ENCODE results near the gene DENND1A. TPM values are rescaled to one million over a fixed set of nuclear protein-coding genes. Genes with fewer than 3 reads are reported as not detected.
"Not testable (repeated sequence)": the region's sequence is repeated elsewhere in the genome, so short reads cannot be mapped to it uniquely, and the experiment has no call there.

Gene DENND1A
- polyA plus RNA-seq, 3 donors, result 18.8 to 23.1 (median 20.9) TPM

DNA sequence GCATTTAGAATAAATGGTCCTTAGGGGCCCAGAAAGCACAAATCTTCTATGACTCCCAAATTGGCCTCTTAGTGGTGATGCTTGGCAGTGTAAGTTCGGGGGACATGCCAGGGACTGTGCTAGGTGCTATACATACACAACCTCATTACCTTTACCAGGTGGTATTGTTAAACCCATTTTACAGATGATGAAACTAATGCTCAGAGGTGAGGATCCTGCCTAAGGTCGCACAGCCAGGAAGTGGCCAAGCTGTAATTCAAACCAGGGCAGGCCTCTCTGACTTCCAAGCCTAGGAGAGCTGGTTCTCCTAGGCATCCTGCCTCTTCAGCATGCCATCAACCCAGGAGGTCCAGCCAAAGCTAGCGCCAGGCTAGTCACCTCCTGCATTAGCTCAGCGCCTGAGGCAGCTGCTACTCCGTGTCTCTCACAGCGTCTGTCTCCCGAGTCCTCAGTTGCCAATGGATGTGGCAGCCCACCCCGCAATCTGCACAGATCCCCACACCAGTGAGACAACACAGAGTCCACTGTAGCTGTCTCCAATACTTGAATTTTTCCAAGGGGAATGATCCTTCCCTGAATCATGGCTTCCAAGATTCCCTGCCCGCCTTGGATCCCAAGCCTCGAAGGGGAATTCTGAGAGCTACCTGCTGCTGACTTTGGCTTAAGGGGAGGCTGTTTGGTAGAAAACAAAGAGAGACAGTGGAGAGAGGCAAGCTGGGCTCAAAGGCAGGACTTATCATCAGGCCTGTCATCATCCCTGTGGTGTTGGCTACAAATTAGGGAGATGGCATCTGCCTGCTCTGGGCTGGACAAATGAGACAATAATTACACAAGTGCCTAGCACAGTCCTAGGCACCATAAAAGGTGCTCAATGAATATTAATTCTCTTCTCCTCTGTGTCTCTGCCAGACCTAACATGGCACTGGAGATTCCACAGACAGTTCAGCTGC lies 521.3 kb downstream of the DENND1A start:
- no peak for DNase-seq (ENCODE audit: low read depth in 3 of 3, low spot score in 2 of 3)

GRCh38 chr9:123407217-123407851 lies 522.6 kb downstream of the DENND1A start:
- no peak for DNase-seq (ENCODE audit: low read depth in 3 of 3, low spot score in 2 of 3)

DNA sequence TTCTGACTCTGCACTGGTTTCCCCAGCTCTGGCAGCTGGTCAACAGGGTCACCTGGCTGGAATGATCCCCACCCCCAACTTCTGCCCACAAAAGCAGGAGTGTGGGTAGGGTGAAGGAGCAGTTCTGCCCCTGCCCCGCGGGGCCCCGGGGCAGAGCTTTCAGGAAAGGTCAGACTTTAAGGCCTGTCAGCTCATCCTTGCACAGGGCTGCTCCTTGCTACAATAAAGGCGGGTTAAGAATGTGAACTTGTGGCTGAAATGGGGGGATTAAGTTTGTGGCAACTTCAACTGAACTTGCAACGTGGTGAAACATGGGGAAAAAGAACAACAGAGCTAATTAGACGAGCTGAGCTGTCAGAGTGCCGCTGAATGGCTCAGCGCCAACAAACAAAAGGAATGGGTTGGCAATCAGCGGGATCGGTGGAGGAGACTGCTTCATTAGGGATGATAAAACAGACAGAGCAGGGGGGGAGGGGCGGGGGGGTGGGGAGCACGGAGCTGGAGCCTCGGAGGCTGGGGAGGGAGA lies 523.2 kb downstream of the DENND1A start:
- DNase-seq (ENCODE audit: low read depth in 3 of 3, low spot score in 2 of 3), result no peak

- no peak for DNase-seq (ENCODE audit: low read depth in 3 of 3, low spot score in 2 of 3)
Observed at GRCh38 chr9:123406016-123406415, 523.9 kb downstream of the DENND1A start.

- DNase-seq (ENCODE audit: low read depth in 3 of 3, low spot score in 2 of 3), result no peak
Observed at GRCh38 chr9:123402981-123403509, 526.9 kb downstream of the DENND1A start.

DNA sequence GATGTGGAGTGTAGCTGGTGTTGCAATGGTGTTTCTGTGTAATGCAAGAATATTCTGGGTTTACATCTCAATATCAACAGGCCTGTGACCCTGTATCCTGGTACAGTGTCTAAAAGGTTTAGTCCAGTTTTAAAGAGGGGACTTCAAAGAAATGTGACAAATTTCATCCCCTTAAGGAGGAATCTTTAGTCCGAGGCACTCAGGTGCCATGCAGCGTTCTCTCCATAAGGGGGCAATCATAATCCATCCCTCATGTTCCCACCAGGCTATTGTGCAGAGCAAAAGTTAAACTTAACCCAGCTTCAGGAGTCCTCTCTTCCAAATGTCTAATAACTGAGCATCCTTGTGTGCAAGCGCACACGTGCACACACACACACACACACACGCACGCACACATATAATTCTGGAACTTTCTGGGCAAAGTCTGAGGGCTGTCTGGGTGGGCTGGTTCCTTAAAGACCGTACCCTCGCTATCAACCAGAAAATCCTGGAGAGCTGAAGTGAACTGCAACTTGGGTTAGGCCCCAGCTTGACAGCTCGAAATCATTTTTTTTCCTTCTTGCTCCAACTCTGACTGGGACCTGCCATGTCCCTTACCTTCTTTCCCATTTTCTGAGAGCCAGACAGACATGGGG lies 527.9 kb downstream of the DENND1A start:
- no peak for DNase-seq (ENCODE audit: low read depth in 3 of 3, low spot score in 2 of 3)

GRCh38 chr9:123400926-123401503 lies 528.9 kb downstream of the DENND1A start:
- DNase-seq (ENCODE audit: low read depth in 3 of 3, low spot score in 2 of 3), result no peak

- no peak for DNase-seq (ENCODE audit: low read depth in 3 of 3, low spot score in 2 of 3)
Observed at GRCh38 chr9:123399803-123400378, 530.0 kb downstream of the DENND1A start.

GRCh38 chr9:123398938-123399337 lies 531.0 kb downstream of the DENND1A start:
- DNase-seq (ENCODE audit: low read depth in 3 of 3, low spot score in 2 of 3), result not testable (repeated sequence)

DNA sequence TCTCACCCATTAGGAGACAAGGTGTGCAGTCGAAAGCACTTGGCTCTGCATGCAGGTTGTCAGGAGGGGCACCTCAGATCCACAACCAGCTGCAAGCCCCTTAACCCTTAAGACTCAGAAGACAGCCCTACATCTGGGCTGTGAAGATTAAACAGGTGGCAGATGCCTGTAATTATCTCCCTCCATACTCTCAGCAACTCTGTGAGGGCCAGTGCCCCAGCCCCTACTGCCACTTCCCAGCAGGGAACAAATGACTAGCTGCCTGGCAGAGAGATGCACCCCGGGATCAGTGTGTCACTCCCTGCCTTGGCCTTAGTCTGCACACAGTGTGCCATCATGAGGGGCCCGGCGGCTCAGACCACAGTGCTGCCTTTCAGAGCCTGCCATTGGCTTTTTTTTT lies 532.0 kb downstream of the DENND1A start:
- DNase-seq (ENCODE audit: low read depth in 3 of 3, low spot score in 2 of 3), result no peak

DNA sequence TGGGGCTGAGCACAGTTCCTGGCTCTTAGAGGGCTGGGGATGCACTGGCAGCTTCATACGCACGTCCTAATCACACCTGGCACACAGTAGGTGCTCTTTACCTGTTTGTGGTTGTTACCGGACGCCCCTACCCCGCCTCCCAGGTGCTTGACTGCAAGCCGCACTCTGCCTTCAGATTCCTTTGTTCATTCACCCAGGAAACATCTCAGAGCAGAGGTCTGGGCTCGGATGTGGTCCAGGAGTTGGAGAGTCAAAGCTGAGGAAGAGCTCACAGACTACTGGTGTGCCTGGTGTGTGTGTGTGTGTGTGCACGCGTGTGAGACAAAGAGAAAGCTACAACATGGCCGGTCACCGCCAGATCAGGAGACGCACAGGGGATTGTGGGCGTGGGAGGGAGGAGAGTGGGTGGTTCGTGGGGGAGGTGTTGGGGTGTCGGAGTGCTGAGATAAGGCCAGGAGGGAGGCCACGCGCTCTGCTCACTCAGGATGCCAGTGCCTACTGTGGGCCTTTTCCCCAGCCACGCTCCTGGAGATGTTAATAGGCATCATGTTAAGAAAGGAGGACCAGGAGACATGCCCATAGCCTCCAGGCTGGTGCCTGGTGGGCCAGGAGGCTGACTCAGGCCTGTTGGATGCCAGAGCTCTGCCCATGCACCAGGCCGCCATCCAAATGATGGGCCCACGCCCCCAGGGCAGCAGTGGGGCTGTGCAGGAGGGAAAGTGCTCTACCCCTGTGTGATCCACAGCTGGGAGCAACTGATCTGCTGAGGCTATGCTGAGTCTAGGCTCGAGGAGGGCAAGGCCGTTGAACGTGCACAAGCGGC lies 534.0 kb downstream of the DENND1A start:
- no peak for DNase-seq (ENCODE audit: low read depth in 3 of 3, low spot score in 2 of 3)

GRCh38 chr9:123395276-123395688 lies 534.6 kb downstream of the DENND1A start:
- DNase-seq (ENCODE audit: low read depth in 3 of 3, low spot score in 2 of 3), result no peak

- no peak for DNase-seq (ENCODE audit: low read depth in 3 of 3, low spot score in 2 of 3)
Observed at GRCh38 chr9:123394291-123395235, 535.4 kb downstream of the DENND1A start.

GRCh38 chr9:123392802-123393201 lies 537.1 kb downstream of the DENND1A start:
- DNase-seq (ENCODE audit: low read depth in 3 of 3, low spot score in 2 of 3), result no peak

DNA sequence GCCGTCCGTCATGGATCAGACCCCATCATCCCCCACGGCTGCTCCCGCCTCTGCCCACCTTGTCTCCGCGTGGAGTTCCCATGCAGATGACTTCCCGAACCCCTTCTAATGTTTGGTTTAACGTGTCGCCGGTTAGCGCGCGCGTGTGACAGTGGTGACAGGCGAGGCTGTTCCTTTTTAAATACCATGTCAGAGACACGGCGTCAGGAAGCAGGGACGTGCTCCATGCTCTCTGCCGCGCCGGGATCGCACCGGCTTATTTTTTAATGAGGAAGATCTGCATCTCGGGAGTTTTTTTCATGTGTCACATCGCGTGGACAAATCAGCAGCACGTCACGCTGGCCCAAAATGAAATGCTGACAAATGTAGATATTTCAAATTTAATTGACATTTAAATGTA lies 538.0 kb downstream of the DENND1A start:
- no peak for DNase-seq (ENCODE audit: low read depth in 3 of 3, low spot score in 2 of 3)

DNA sequence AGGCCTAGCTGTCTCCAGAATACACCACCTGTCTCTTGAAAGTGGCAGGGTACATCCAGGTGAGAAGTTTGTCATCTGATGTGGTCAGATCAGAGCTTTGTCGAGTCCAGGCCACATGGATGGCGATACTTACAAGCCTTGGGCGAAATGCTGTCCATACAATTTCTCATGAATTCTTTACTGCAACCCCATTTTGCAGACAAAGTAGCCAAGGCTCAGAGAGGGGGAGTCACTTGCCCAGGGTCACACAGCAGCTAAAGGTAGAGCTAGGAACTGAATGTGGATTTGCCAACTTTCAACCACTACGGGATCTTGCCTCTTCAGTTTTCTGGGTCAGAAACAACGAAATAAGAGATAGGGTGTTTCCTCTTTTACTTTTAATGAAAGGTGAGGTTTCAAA lies 538.7 kb downstream of the DENND1A start:
- DNase-seq (ENCODE audit: low read depth in 3 of 3, low spot score in 2 of 3), result no peak

GRCh38 chr9:123390337-123391135 lies 539.4 kb downstream of the DENND1A start:
- DNase-seq (ENCODE audit: low read depth in 3 of 3, low spot score in 2 of 3), result no peak

All from right renal cortex interstitium (tissue), 3 donors.